ENCODE measurements around the gene RHBDF2. TPM values are rescaled to one million over a fixed set of nuclear protein-coding genes. Genes with fewer than 3 reads are reported as not detected.
"Not testable (repeated sequence)": the region's sequence is repeated elsewhere in the genome, so short reads cannot be mapped to it uniquely, and the experiment has no call there.

Gene RHBDF2
- total RNA-seq, 1 experiment from 2014 or later = 12.2 TPM

DNA sequence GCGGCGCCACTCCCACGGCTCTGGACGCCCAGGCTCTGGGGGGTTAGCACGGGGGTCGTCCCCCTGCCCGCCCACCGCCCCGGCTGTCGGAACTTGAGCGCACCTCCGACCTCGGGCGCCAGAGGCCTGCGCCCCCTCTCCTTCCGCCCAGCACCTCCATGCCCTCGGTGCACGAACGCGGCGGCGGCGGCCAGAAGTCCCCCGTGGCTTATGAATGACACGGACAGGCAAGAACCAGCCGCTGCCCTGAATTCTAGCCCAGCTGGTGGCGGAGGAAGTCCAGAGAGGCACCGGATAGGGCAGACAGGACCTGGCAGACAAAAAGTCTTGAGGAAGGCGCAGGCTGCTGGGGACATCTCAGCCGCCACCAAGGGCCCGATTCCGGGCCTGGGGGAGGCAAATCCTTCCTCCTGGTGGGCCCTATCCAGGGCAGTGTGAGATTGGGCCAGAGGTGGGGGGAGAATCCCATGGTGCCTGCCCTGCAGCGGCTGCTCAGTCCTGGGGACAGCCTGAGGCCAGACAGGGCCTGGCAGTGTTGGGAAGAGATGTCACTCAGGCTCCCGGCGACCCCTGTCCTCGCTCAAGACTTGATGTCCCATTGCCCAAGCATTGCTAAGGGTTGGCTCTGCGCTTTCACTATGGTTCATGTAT lies 37.2 kb upstream of the RHBDF2 start:
- DNase-seq (ENCODE audit: low read depth) = no peak

DNA sequence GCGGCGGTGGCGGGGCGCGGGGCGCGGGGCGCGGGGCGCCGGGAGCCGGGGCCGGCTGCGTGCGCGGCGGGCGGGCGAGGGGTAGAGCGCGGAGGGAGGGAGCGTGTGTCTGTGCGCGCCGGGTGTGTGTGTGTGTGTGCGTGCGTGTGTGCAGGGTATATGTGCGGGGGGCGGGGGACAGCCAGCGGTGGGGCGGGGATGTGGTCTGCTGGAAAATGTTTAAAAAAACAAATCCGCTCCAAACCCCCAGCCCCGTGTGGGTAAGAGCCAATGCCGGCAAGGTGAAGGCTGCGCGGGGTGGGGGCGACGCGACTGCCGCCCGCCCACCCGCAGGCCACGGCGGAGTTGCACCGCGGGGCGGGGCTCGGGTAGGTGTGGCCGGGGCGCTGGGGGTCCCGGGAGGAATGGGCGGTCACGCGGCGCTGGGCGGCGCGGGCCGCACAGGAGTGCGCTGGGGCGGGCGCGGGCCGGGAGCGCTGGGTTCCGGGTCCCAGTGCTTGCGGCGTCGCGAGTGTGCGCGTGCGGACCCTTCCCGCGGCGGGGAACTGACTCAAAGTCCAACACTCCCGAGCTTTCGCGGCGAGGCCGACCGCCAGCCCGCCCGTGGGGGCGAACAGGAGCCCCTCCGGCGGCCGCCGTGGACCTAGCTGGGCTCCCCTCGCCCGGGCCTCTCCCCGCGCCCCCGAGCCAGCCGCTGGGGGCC lies 36.5 kb upstream of the RHBDF2 start, which contains the start of gene CYGB:
Gene CYGB (minus strand): TSS at position 132 of the 703 bp plus-strand sequence. CDS start 167 bp downstream, outside the sequence.
- DNase-seq (ENCODE audit: low read depth) = no peak

DNA sequence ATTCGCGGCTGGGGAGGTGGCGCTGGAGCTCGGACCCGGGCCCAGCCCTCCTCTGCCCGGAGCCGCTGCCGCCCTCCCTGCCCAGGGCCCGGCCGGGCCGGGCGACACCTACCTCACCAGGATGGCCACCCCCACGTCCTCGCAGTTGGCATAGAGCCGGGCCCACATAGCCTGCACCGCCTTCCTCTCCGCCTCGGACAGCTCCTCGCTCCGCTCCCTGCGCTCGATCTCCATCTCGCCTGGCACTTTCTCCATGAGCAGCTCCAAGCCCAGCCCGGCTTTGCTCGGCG lies 36.0 kb upstream of the RHBDF2 start:
- DNase-seq (ENCODE audit: low read depth) = no peak

DNA sequence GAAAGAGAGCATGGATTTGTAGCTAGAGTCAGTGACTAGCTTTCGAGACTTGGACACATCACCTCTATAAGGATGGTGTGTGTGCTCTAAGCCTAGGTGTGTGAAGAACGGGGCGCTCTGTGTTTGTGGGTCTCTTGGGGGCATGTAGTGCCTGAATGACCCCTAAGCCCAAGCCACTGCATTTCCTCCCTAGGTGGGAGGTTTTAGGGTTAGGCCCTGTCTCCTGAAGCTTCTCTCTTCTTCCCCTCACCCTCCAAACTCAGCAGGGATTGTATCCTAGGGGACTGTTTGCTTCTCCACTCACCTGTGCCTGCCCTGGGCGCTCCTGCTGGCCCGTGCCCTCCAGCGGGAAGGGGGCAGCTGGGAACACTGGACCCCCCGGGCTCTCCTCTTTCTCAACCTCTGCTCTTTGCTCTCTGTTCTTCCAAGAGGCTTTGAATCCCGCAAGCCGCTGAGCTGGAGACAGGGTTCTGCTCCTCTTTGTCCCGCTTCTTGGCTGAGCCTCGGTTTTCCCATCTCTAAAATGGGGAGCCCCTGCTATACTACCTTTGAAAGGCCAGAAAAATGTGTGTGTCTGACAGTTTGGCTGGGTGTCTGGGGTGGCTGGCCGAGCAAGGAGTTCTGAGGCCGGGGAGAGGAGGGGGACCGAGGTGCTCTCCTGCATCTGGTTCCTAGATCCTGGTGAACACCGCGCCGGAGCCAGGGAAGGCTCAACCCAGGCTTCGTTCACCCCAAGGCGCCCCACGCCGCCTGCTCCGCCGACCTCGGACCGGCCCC lies 35.5 kb upstream of the RHBDF2 start:
- no peak for DNase-seq (ENCODE audit: low read depth)

DNA sequence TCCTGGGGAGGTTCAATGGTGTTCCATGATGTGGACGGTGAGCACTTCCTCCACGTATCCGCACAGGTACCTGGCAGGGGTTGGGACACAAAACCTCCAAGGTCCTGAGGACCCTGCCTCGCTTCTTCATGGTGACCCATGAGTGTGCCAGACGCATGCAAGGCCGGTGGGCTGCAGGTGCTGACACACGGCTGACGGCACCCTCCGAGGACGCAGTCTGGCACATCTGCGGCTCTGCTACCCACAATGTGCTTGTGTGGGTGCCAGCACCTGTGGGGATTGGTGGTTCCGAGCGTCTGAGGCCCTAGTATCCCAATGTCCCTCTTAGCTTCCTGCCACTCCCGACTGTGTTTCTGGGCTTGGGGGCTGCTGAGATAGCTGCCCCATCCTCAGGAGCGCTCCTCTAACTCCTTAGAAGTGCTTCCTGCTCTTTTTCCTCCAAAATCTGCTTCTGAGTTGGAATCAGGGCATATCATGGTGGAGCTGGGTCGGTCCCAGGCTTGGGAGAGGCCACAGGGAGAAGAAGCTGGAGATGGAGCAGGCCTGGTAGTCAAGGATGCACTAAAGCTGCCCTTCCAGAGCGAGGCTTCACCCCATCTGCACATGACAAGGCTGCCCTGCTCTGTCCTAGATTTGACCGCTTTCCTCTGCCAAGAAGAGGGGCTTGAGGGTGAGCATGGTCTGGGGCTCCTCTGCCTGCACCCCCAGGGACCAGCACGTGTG lies 34.7 kb upstream of the RHBDF2 start:
- DNase-seq (ENCODE audit: low read depth) = no peak

DNA sequence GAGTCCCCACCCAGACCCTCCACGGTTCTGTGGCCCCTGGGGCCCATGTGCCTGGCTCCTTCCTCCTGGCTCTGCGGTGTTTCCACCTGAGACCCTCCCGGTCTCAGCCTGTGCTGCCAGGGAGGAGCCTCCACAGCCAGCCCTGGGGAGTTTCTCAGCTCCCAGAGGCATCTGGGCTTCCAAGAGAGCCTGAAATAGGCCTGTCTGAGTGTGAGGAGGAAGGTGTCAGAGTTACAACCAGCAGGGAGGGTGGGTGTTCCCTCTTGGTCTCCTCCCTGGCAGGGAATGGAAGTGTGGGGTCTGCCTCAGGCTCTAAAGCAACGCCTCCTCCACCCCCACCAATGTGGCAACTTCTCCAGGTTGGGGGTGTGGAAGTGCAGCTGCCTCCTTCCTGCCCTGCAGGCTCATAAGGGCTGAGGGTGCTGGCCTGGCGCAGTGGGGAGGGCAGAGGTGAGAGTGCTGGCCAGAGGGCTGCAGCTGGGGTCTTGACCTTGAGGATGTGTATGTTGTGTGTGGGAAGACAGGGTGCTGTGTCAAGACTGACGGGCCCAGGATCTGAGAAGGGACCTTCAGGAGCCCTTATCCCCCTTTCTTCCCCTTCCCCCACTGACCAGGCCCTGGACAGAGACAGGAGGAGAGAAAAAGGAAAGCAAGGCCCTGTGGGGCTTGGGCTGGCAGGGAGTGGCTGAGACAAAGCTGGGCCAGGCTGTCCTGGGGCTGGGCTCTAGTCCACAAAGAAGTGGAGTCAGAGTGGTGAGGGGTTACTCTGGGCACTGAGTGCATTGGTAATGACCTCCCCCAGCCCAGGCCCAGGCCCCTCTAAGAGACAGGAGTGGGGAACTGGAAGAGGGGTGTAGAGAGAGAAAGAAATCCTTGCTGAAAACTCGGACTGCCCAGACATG lies 33.9 kb upstream of the RHBDF2 start:
- no peak for DNase-seq (ENCODE audit: low read depth)

DNA sequence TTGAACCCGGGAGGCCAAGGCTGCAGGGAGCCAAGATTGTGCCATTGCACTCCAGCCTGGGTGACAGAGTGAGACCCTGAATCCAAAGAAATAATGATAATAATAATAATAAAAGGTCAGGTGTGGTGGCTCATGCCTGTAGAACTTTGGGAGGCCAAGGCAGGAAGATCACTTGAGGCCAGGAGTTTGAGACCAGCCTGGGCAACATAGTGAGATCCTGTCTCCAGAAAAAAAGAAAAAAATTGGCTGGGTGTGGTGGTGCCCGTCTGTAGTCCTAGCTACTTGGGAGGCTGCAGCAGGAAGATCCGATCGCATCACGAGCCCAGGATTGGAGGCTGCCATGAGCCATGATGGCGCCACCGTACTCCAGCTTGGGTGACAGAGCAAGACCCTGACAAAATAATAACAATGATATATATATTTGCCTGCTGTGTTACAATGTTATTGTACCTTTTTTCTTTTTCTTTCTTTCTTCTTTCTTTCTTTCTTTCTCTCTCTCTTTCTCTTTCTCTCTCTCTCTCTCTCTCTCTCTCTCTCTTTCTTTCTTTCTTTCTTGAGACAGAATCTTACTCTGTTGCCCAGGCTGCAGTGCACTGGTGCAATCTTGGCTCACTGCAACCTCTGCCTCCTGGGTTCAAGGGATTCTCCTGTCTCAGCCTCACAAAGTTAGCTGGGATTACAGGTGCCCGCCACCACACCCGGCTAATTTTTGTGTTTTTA lies 32.6 kb upstream of the RHBDF2 start:
- DNase-seq (ENCODE audit: low read depth) = not testable (repeated sequence)

DNA sequence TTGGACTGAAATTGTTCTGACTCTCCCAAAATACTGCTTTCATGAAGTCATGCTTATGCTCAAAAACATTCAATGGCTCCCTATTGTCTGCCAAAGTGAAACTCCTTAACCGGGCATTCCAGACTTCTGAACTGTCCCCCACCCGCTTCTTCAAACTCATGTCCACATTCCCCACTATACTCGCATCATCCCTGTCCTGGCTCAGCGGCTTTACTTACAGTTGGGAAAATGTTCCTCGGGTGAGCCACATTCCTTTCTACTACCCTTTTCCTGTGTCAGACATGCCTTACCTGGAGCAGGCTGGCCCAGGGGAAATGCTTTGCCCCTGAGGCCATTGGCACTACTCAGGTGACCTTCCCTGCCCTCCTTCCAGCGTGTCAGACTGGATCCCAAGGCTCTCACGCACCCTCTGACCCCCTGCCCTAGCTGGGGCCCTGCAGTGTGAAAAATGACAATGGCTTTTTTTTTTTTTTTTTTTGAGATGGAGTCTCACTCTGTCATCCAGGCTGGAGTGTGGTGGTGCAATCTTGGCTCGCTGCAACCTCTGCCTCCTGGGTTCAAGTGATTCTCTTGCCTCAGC lies 30.9 kb upstream of the RHBDF2 start:
- DNase-seq (ENCODE audit: low read depth) = no peak

DNA sequence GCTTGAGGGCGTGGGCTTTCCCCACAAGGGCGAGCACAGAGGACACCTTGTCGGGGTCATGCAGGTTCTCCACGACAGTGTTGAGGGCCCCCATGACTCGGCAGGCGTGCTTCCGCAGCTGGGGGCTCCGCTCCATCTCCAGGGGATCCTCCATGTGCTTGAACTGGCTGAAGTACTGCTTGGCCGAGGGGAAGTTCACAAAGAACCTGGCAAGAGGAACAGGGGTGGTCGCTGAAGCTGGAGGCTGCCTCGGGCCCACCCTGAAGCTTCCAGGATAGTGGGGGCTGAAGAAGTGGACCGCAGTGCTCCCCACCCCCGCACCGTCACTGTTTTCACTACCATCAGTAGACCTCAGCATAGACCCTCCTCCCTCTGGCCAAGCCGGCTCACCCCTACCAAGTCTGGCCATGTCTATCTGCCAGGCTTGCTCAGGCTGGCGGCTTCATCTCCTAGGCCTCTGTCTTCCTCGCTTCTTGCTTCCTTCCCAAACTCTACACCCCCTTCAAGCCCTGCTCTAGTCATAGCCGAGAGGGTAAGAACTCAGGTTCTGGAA lies 30.3 kb upstream of the RHBDF2 start:
- no peak for DNase-seq (ENCODE audit: low read depth)

DNA sequence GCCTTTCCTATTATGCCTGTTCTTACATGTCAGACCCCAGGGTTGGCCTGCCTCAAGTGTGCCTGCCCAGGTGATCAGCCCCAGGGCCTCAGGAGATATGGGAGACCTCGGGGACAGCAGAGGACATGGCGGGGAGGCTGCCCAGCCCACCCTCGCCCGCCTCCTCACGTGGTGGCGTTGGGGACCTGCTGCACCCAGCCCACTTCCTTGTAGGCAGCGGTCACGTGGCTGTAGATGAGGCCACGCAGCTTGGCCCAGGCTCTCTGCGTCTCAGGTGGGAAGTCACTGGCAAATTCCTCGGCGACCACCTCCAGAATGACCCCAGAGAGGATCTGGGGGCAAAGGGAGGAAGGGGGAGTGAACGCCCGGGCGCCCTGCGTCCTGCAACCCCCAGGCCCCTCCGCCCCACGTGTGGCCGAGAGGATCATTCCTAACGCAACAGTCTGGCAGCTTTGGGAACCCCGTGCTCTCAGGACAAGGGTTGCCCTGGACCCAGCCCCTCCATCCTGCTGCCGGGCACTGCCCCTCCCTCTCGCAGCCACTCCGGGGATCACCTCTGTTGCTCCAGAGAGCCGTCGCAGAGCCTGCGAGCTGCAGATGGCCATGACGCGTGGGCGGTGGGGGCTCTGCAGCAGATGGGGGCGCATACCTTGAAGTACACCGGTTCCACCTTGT lies 29.7 kb upstream of the RHBDF2 start:
- DNase-seq (ENCODE audit: low read depth) = no peak

DNA sequence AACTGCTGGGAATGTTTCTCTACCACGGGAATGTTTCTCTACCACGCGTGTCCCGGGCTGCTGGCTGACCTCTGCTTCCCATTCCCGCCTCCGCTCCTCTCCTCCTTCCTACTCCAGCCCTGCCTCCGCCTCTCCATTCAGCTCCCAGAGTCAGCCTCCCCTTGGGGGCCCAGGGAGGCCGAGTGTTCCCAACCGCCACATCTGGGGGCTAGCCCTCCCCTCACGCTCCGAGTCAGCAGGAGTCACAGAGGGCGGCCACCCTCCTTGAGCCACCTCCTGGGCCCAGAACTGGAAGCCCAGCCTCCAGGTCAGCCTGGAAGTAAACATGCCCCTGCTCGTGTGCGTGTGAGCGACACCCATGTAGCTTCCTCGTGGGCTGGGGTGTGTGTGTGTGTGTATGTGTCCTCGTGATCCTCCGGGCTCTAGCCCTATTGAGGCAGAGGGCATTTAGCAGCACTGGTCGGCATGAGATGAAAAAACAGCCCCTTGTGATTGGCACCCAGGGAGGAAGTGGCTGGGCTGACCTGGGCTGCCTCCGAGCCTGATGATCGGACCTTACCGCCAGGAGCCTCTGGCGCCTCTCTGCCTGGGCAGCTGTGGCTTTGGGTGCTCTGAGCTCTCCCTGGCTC lies 29.0 kb upstream of the RHBDF2 start:
- DNase-seq (ENCODE audit: low read depth) = no peak

DNA sequence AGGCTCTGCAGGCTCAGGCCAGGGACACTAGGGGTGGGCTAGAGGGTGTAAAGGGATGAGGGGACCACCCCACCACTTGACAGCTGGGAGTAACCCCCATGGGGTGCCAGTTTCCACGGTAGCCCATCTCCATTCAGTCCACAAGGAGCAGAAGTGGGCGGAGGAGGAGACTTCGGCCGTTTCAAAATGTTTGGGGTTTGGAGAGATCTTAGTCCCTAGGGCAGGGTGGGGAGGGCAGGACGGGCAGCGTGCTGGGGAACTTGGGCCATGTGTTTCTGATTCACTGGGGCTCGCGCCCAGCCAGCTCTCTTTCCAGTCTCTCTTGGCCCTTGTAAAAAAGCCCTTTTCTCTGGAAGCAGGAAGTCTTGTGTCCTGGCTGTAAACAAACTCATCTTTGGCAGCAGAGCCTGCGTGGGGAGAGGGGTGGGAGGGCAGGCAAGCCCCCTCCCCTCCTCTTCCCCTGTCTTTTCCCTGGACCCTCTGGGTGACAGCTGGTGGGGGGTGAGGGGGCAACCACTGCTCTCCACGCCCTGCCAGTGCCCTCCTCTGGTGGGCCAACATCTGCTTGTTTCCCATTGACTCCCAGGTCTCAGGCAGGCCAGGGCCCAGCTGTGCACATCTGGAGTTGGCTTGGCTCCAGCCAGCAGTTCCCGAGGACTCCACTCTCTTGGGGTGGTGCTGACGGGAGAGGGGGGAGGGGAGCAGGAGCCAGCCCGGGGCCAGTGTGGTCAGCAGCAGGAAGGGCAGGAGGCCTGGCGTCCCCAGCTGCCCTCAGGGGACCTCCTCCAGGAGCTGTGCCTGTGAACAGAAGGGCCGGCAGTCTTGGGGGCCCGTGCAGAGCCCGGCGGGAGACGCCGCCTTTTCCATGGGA lies 28.2 kb upstream of the RHBDF2 start:
- DNase-seq (ENCODE audit: low read depth) = peak; percentile 87

DNA sequence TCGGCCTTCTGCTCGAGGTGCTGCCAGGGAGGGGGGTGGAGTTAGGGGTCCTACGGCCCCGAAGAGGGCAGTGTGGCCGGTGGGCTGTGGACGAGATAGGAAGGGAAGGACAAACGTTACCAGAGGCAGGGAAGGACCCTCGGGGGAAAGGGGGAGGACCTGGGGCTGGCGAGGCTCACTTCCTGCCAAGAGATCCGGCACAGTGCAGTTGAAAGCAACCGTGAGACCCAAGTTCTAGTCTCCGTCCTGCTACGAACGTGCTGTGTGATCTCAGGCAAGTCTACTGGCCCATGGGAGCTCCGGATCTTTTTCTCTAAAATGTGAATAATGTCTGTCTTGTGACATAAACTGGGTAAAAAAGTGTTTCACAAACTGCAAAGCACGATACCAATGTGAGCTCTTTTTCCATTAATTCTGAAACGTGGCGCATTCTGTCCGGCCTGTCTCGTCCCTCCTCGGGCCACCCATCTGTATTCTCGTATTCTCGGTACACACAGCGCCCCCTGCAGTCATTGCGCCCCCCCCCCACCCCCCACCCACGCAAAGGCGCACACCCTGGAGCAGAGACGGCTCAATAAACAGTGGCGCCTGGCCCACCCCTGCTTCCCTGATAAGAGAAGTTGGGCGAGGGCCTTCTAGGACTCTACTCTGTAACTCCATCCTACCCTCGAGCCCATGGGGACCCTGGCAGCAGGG lies 27.5 kb upstream of the RHBDF2 start:
- no peak for DNase-seq (ENCODE audit: low read depth)

DNA sequence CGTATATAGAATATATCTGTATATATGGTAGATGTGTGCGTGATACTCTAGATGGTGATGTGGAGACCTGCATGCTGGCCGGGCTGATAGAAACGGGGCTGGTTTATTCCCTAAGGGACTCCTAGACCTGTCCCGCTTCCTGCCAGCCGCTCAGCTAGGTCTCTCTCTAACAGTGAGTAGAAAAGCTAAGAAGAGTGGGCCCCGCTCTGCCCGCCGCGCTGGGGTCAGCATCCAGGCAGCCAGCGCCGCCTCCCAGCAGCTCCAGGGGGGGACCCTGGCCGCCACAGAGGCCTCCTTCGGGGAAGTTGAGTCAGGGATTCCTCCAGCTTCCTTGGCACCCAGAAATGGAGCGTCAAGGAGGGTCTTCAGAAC lies 26.9 kb upstream of the RHBDF2 start:
- no peak for DNase-seq (ENCODE audit: low read depth)

DNA sequence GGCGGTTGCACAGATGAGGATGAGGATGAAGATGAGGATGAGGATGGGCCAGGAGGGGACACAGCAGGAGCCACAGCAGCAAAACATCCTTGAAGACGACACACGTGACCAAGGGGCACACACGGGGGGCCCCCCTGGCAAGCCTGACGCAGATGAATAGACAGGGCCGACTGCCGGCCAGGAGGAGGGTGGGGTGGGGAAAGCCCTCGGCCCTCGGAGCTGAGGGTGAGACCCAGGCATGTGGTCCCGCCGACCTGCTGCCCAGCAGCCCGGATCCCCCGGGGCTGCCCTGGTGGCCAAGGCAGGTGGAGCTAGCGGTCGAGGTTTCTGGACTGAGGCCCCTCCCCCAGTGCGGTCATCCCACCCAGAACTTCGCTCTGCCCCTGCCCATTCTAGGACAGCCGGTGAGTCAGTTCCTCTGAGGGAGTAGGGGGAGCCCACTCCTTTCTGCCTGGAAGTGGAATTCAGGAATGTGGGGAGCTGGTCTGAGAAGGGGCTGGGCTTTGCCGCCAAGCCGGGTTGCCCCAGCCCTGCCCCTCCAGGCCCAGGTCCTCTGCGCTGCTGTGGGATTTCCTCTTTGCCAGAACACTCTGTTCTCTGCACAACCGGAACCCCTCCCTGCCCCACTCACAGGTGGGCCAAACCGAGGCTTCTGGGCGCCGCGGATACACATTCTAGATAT lies 26.3 kb upstream of the RHBDF2 start:
- DNase-seq (ENCODE audit: low read depth) = peak; percentile 87

DNA sequence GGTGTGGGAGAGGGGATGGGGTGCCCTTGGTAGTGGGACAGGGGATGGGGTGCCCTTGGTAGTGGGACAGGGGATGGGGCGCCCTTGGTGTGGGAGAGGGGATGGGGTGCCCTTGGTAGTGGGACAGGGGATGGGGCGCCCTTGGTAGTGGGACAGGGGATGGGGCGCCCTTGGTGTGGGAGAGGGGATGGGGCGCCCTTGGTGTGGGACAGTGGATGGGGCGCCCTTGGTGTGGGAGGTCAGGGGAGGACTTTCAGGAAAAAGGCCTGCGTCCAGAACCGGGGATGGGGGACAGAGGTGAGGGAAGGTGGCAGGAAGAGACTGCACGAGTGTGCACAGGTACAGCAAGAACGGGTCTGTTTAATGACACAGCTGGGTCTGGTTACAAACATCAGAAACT lies 25.8 kb upstream of the RHBDF2 start:
- DNase-seq (ENCODE audit: low read depth) = not testable (repeated sequence)

DNA sequence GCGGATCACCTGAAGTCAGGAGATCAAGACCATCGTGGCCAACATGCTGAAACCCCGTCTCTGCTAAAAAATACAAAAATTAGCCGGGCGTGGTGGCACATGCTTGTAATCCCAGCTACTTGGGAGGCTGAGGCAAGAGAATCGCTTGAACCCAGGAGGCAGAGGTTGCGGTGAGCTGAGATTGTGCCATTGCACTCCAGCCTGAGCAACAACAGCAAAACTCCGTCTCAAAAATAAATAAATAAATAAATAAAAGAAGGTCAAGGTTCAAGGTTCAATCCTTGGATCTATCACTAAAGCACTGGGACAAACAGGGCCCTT lies 24.2 kb upstream of the RHBDF2 start:
- not testable (repeated sequence) for DNase-seq (ENCODE audit: low read depth)
